ENCODE results near the gene HSDL2. TPM values are rescaled to one million over a fixed set of nuclear protein-coding genes. Genes with fewer than 3 reads are reported as not detected.

Gene HSDL2
- polyA plus RNA-seq, 1 of the 3 experiments (the other 2 are of a cell fraction): 14.4 TPM

DNA sequence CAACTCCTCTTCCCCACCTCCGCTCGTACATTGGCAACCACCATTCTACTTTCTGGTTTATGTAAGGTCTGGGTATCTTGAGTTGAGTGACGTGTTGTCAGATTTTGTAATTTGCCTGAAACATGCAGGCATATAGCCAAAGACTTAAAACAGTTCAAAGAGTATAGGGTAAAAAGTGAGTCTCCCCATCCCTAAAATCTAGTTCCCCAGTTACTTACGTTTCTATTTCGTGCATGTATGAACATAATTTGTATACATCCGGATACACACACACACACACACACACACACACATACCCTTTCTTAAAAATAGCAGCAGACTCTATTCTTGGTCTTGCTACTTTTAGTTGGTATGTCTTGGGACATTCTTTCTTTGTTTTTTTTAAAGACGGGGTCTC, 915 bp downstream of the HSDL2 start:
- H3K36me3 ChIP-seq (replicated peaks in 1 of 2; ENCODE audit: control insufficient read depth in 1 of 2, insufficient read depth in 2 of 2, low read length in 1 of 2): peaks cover 0 to 7% of the 10 kb centered on the region in 2 experiments
- H3F3A ChIP-seq (replicated peaks; ENCODE audit: insufficient read depth): peaks cover 8% of the 10 kb centered on the region
- TF ChIP-seq YY1 (IDR thresholded peaks at IDR 0.05; ENCODE audit: low read depth) (no peak), MXI1 (IDR thresholded peaks at IDR 0.05; ENCODE audit: low read depth, low read length) (no peak), PBX3 (IDR thresholded peaks at IDR 0.05) (no peak), CHD2 (IDR thresholded peaks at IDR 0.05; ENCODE audit: low read length, partially characterized antibody) (no peak)
- no peaks in the 10 kb centered on the region for H3K9me2 ChIP-seq
- H3K9ac ChIP-seq: peak overlapping the region; percentile 85
- ChIA-PET CTCF (interaction anchor here (0.6 to 1.8 kb wide), 2 partner anchors 14 to 19 kb away, joined by 4 to 8 read pairs; no protein-coding TSS in a partner anchor), POLR2A (no interaction called here)
- WGBS (ENCODE audit: low lambda C conversion rate): 66% methylated on average over 7 of the region's 7 CpGs
- peaks cover 3 to 12% of the 10 kb centered on the region in 2 experiments; a peak in 3 of 4 replicates for H3K4me1 ChIP-seq (ENCODE audit: control insufficient read depth in 1 of 2, insufficient read depth in 2 of 2, low read depth in 1 of 2, low read length in 1 of 2)
- H3K9me3 ChIP-seq: no peaks in the 10 kb centered on the region
- peaks cover 67% of the 10 kb centered on the region for H3K79me2 ChIP-seq (ENCODE audit: insufficient read depth)
- no peaks in the 10 kb centered on the region for H3K27me3 ChIP-seq (ENCODE audit: insufficient read depth)
- peak; percentile 12 for DNase-seq
- peak overlapping the region; percentile 71 to 94 for H3K4me3 ChIP-seq (ENCODE audit: low read depth in 2 of 2, low read length in 1 of 2)
- H3K27ac ChIP-seq (ENCODE audit: low read depth in 2 of 2, low read length in 1 of 2): peak overlapping the region in 1 of 2 experiments; percentile 98; a peak in 1 of 4 replicates
- peak overlapping the region; percentile 80 for H3K4me2 ChIP-seq
- H2AFZ ChIP-seq (ENCODE audit: low read depth): peak overlapping the region; percentile 77
- H4K20me1 ChIP-seq (ENCODE audit: insufficient read depth): no peaks in the 10 kb centered on the region

DNA sequence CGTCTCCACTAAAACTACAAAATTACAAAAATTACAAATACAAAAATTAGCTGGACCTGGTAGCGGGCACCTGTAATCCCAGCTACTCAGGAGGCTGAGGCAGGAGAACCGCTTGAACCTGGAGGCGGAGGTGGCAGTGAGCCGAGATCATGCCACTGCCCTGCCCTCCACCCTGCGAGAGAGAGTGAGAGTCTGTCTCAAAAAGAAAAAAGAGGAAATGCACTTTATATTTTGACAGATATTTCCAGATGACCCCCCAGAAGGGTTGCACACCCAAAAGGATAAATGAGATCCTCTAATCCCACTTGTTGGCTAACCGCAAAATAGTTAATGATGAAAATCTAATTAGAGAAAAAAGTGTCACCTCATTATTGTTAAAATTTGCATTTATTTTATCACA, 2.2 kb downstream of the HSDL2 start:
- POLR2A ChIA-PET: no interaction called here
- Histone ChIP-seq H3K36me3 (replicated peaks in 1 of 2; ENCODE audit: control insufficient read depth in 1 of 2, insufficient read depth in 2 of 2, low read length in 1 of 2) (peaks cover 0 to 11% of the 10 kb centered on the region in 2 experiments), H3K4me1 (ENCODE audit: control insufficient read depth in 1 of 2, insufficient read depth in 2 of 2, low read depth in 1 of 2, low read length in 1 of 2) (peaks cover 3 to 12% of the 10 kb centered on the region in 2 experiments; a peak in 3 of 4 replicates), H3K9me2 (no peaks in the 10 kb centered on the region), H2AFZ (ENCODE audit: low read depth) (no peak overlapping the region), H3K9me3 (no peaks in the 10 kb centered on the region), H3K4me3 (ENCODE audit: low read depth in 2 of 2, low read length in 1 of 2) (no peak overlapping the region), H3K79me2 (ENCODE audit: insufficient read depth) (peaks cover 80% of the 10 kb centered on the region), H3K4me2 (no peak overlapping the region; the same call in 1 of the 2 replicates), H3K27ac (ENCODE audit: low read depth in 2 of 2, low read length in 1 of 2) (no peak overlapping the region), H3K9ac (no peak overlapping the region), H4K20me1 (ENCODE audit: insufficient read depth) (no peaks in the 10 kb centered on the region), H3K27me3 (ENCODE audit: insufficient read depth) (no peaks in the 10 kb centered on the region), H3F3A (replicated peaks; ENCODE audit: insufficient read depth) (peaks cover 8% of the 10 kb centered on the region)
- CTCF ChIA-PET: interaction anchor here (0.6 kb wide), 1 partner anchor 438 kb away, joined by 3 read pairs; no protein-coding TSS in a partner anchor
- no peak for TF ChIP-seq FOXM1 (IDR thresholded peaks at IDR 0.05; ENCODE audit: low read depth)
- 97% methylated on average over 7 of the region's 7 CpGs for WGBS (ENCODE audit: low lambda C conversion rate)
- no peak for DNase-seq

DNA sequence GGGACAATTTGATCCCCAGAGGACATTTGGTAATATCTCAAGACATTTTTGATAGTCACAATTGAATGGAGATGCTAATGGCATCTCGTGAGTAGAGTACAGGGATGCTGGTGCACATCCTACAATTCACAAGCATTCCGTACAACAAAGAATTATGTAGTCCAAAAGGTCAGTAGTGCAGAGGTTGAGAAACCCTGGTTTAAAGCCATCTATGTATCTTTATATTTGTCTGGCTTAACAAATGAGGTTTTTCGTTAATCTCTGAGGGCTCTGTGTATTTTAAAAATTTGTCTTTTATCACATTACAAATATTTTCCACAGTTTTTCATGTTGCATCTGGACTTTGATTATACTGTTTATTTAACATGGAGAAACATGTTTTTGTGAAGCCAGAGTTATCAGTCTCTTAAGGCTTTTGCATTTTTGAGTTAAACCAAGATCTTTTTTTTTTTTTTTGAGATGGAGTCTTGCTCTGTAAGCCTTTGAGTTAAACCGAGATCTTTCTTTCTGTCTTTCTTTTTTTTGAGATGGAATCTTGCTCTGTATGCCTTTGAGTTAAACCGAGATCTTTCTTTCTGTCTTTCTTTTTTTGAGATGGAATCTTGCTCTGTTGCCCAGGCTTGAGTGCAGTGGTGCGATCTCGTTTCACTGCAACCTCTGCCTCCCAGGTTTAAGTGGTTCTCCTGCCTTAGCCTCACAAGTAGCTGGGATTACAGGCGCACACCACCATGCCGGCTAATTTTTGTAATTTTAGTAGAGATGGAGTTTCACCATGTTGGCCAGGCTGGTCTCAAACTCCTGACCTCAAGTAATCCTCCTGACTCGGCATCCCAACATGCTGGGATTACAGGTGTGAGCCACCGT, 2.8 kb downstream of the HSDL2 start:
- Histone ChIP-seq H3K4me3 (ENCODE audit: low read depth in 2 of 2, low read length in 1 of 2) (no peak overlapping the region), H3K36me3 (replicated peaks in 1 of 2; ENCODE audit: control insufficient read depth in 1 of 2, insufficient read depth in 2 of 2, low read length in 1 of 2) (peaks cover 0 to 14% of the 10 kb centered on the region in 2 experiments), H3K4me2 (no peak overlapping the region), H3K27ac (ENCODE audit: low read depth in 2 of 2, low read length in 1 of 2) (no peak overlapping the region), H4K20me1 (ENCODE audit: insufficient read depth) (no peaks in the 10 kb centered on the region), H3K9me2 (no peaks in the 10 kb centered on the region), H3K4me1 (ENCODE audit: control insufficient read depth in 1 of 2, insufficient read depth in 2 of 2, low read depth in 1 of 2, low read length in 1 of 2) (peaks cover 3 to 9% of the 10 kb centered on the region in 2 experiments; a peak in 3 of 4 replicates), H2AFZ (ENCODE audit: low read depth) (no peak overlapping the region), H3K79me2 (ENCODE audit: insufficient read depth) (peaks cover 85% of the 10 kb centered on the region), H3K27me3 (ENCODE audit: insufficient read depth) (no peaks in the 10 kb centered on the region), H3K9ac (no peak overlapping the region), H3K9me3 (no peaks in the 10 kb centered on the region), H3F3A (replicated peaks; ENCODE audit: insufficient read depth) (peaks cover 8% of the 10 kb centered on the region)
- 98% methylated on average over 11 of the region's 11 CpGs for WGBS (ENCODE audit: low lambda C conversion rate)
- POLR2A ChIA-PET: no interaction called here
- CTCF ChIA-PET: interaction anchor here (0.6 to 1.1 kb wide), 2 partner anchors 22 to 437 kb away, joined by 3 to 4 read pairs; no protein-coding TSS in a partner anchor
- TF ChIP-seq JUND (IDR thresholded peaks at IDR 0.05): no peak
- TF ChIP-seq EP300 (IDR thresholded peaks at IDR 0.05; ENCODE audit: borderline replicate concordance in 1 of 2, low read depth in 1 of 2, low read length in 1 of 2): no peak
- no peak for TF ChIP-seq PBX3 (IDR thresholded peaks at IDR 0.05)
- TF ChIP-seq TEAD4 (IDR thresholded peaks at IDR 0.05; ENCODE audit: borderline replicate concordance, insufficient read depth): no peak
- no peak for DNase-seq
